Smooth muscle cell (in vitro differentiated cells): ENCODE measurements around the gene DNAH8. TPM values are rescaled to one million over a fixed set of nuclear protein-coding genes. Genes with fewer than 3 reads are reported as not detected.
A peak's percentile ranks its signal among the peaks of the same experiment; 100 is the strongest.

Source experiments
- DNase-seq: peaks from one replicate; lab custom pipeline; 2025; ENCODE audit not compliant: unreplicated experiment; lab: John Stamatoyannopoulos, UW
- H2AFZ ChIP-seq: fragments of 200-600 bp; sonication (generic); 2 replicates; pipeline ENCODE4 v1.6.0; 2016; ENCODE audit warnings: antibody characterized with exemption, low read depth, mild to moderate bottlenecking
- H3F3A ChIP-seq: fragments of 200-600 bp; sonication (generic); 2 replicates; pipeline ENCODE4 v1.6.0; 2017; ENCODE audit warnings: antibody characterized with exemption, low read depth
- H3K27ac ChIP-seq: fragments of 200-600 bp; sonication (generic); 2 replicates; pipeline ENCODE4 v1.5.1; 2016; ENCODE audit warnings: low read depth, mild to moderate bottlenecking
- H3K27me3 ChIP-seq: fragments of 200-600 bp; sonication (generic); 2 replicates; pipeline ENCODE4 v1.6.1; 2016; ENCODE audit warnings: low read depth, mild to moderate bottlenecking
- H3K36me3 ChIP-seq: fragments of 200-600 bp; sonication (generic); 2 replicates; pipeline ENCODE4 v1.5.1; 2016; ENCODE audit warnings: low read depth
- H3K4me1 ChIP-seq: fragments of 200-600 bp; sonication (generic); 2 replicates; pipeline ENCODE4 v1.5.1; 2016; ENCODE audit warnings: low read depth
- H3K4me2 ChIP-seq: fragments of 200-600 bp; sonication (generic); 2 replicates; pipeline ENCODE4 v1.6.0; 2016; ENCODE audit warnings: mild to moderate bottlenecking
- H3K4me3 ChIP-seq: fragments of 200-600 bp; sonication (generic); 2 replicates; pipeline ENCODE4 v1.5.1; 2016; ENCODE audit warnings: mild to moderate bottlenecking
- H3K79me2 ChIP-seq: fragments of 200-600 bp; sonication (generic); 2 replicates; pipeline ENCODE4 v1.6.0; 2016; ENCODE audit warnings: low read depth, mild to moderate bottlenecking
- H3K9ac ChIP-seq: fragments of 200-600 bp; sonication (generic); 2 replicates; pipeline ENCODE4 v1.6.0; 2016; ENCODE audit warnings: low read depth
- H3K9me3 ChIP-seq: fragments of 200-600 bp; sonication (generic); replicated peaks from 2 replicates; pipeline ENCODE4 v1.5.1; 2016; ENCODE audit warnings: low read depth
- H4K20me1 ChIP-seq: fragments of 200-600 bp; sonication (generic); 2 replicates; pipeline ENCODE4 v1.6.0; 2016; ENCODE audit warnings: low read depth
- WGBS: methylation state at CpG from one replicate; pipeline ENCODE4 v1.1.7; 2016; ENCODE audit warnings: low lambda C conversion rate; 5-methylcytosine and 5-hydroxymethylcytosine counted together
- polyA plus RNA-seq: library from polyadenylated mRNA; unstranded; fragments of >200 nt; fragmentation: Nextera tagmentation; extraction: Ambion mirVana; gene quantifications from 2 replicates; pipeline ENCODE4 v1.2.1, GENCODE V29; 2016
- total RNA-seq: library from RNA; depleted of rRNA; stranded (reverse); fragments of >200 nt; gene quantifications from 2 replicates; pipeline ENCODE4 v1.2.3, GENCODE V29; 2014
- TF ChIP-seq, protein P1 (sequence below): fragments of 200-600 bp; sonication (generic); IDR thresholded peaks from 2 replicates; pipeline ENCODE4 v1.5.1; 2017; ENCODE audit warnings: borderline replicate concordance, mild to moderate bottlenecking, antibody characterized with exemption; ENCODE audit not compliant: insufficient read depth, poor library complexity, severe bottlenecking

The DNAH8 gene
- total and polyA plus RNA-seq, 2 experiments from 2014 or later: not detected

DNA sequence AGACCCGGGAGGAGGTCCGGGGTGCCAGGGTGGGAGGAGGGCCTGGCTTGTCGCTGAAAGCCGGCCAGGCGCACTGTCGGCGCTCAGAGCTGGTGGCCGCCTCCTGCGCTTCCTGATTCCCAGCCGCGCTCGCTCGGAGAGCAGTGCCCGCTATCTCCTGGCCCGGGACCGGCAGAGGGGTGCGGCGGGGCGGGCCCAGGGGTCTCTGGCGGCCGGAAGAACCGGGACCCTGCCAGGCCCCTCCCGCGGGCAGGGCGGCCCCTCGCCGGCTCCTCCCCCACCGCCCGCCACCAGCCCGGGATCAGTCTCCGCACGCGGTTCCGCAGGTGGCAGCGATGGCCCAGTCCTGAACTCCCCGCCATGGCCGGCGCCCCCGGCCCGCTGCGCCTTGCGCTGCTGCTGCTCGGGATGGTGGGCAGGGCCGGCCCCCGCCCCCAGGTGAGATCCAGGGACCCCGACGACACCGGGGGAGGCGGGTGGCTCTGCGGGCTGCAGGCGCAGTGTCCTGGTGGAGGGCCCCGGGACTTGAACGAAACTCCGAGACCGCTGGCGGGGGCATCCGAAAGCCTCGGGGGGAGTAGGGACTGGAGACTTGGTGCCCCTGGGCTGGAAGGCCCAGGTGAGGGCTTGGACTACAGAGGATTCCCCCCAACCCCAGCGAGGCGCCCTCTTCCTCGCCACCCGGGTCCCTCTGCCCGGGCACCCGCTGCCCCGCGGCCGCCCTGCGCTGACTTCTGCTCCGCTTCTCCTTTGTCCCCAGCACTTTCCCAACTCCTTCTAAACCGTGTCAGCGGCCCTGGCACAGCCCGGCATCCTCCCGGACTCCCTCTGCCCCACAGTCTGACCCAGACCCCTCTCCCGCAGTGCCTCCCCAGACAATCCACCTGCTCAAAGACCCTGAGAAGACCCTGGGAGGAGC, 333.6 kb downstream of the DNAH8 start, which contains the start of gene GLP1R:
GLP1R (plus strand) TSS at position 301 of the 919 bp plus-strand sequence; CDS start at position 361, 60 bp downstream.
- Histone ChIP-seq H3K4me1 (peaks cover 6% of the 10 kb centered on the region), H3K4me3 (peak within 1 kb of the TSS; percentile 24), H3K79me2 (no peaks in the 10 kb centered on the region), H3K27me3 (peaks cover 90% of the 10 kb centered on the region), H3K9me3 (no peaks in the 10 kb centered on the region), H3K27ac (no peak within 1 kb of the TSS), H3K4me2 (peak within 1 kb of the TSS; percentile 63), H3K36me3 (no peaks in the 10 kb centered on the region), H2AFZ (no peak within 1 kb of the TSS), H3K9ac (no peak within 1 kb of the TSS), H4K20me1 (no peaks in the 10 kb centered on the region), H3F3A (no peaks in the 10 kb centered on the region)
- DNase-seq: no peak
- WGBS: 5% methylated on average over 34 of the region's 74 CpGs
- TF ChIP-seq, protein P1, sequence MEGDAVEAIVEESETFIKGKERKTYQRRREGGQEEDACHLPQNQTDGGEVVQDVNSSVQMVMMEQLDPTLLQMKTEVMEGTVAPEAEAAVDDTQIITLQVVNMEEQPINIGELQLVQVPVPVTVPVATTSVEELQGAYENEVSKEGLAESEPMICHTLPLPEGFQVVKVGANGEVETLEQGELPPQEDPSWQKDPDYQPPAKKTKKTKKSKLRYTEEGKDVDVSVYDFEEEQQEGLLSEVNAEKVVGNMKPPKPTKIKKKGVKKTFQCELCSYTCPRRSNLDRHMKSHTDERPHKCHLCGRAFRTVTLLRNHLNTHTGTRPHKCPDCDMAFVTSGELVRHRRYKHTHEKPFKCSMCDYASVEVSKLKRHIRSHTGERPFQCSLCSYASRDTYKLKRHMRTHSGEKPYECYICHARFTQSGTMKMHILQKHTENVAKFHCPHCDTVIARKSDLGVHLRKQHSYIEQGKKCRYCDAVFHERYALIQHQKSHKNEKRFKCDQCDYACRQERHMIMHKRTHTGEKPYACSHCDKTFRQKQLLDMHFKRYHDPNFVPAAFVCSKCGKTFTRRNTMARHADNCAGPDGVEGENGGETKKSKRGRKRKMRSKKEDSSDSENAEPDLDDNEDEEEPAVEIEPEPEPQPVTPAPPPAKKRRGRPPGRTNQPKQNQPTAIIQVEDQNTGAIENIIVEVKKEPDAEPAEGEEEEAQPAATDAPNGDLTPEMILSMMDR: no peak

GRCh38 chr6:39049575-39050283, 334.6 kb downstream of the DNAH8 start:
- H3K4me1 ChIP-seq: peaks cover 6% of the 10 kb centered on the region
- H3K36me3 ChIP-seq: no peaks in the 10 kb centered on the region
- no peak overlapping the region for H3K27ac ChIP-seq
- no peak for DNase-seq
- H3K9ac ChIP-seq: no peak overlapping the region
- TF ChIP-seq, protein P1: no peak
- H3K4me2 ChIP-seq: no peak overlapping the region
- H3F3A ChIP-seq: no peaks in the 10 kb centered on the region
- WGBS: 81% methylated on average over 9 of the region's 9 CpGs
- H3K4me3 ChIP-seq: no peak overlapping the region
- H4K20me1 ChIP-seq: no peaks in the 10 kb centered on the region
- no peak overlapping the region for H2AFZ ChIP-seq
- H3K27me3 ChIP-seq: peaks cover 84% of the 10 kb centered on the region
- no peaks in the 10 kb centered on the region for H3K79me2 ChIP-seq
- no peaks in the 10 kb centered on the region for H3K9me3 ChIP-seq

- Histone ChIP-seq H3K9me3 (no peaks in the 10 kb centered on the region), H4K20me1 (no peaks in the 10 kb centered on the region), H3K4me1 (peaks cover 6% of the 10 kb centered on the region), H3K9ac (no peak overlapping the region), H3K4me2 (no peak overlapping the region), H3K79me2 (no peaks in the 10 kb centered on the region), H3K27me3 (peaks cover 85% of the 10 kb centered on the region), H2AFZ (no peak overlapping the region), H3K4me3 (no peak overlapping the region), H3K27ac (no peak overlapping the region), H3F3A (no peaks in the 10 kb centered on the region), H3K36me3 (no peaks in the 10 kb centered on the region)
- no peak for DNase-seq
- TF ChIP-seq, protein P1: no peak
- 83% methylated on average over 5 of the region's 5 CpGs for WGBS
Measured at GRCh38 chr6:39050453-39051112, 335.5 kb downstream of the DNAH8 start.
